Transverse colon (tissue), 4 donors: ENCODE results near the gene LRRC26. TPM values are rescaled to one million over a fixed set of nuclear protein-coding genes. Genes with fewer than 3 reads are reported as not detected.

Experiments used
- DNase-seq: peaks from one replicate; pipeline ENCODE4 v3.0.0-alpha.2; 2019
- H3K27ac ChIP-seq, 4 donors: fragments of 200-600 bp; sonication (generic); 2 replicates each; pipeline ENCODE4 v1.5.1; 2016 to 2018; ENCODE audit warnings: inconsistent platforms in 4 of 4
- H3K27me3 ChIP-seq: fragments of 200-600 bp; sonication (generic); 2 replicates; pipeline ENCODE4 v1.5.1; 2017; ENCODE audit warnings: inconsistent platforms
- H3K36me3 ChIP-seq, 4 donors: fragments of 200-600 bp; sonication (generic); 2 replicates each; pipeline ENCODE4 v1.5.1; 2017 to 2019; ENCODE audit warnings: inconsistent platforms in 4 of 4
- H3K4me1 ChIP-seq, 4 donors: fragments of 200-600 bp; sonication (generic); 2 replicates each; pipeline ENCODE4 v1.5.1; 2017 to 2020; ENCODE audit warnings: inconsistent platforms in 4 of 4
- H3K4me3 ChIP-seq, 4 donors: fragments of 200-600 bp; sonication (generic); 1 replicate in 1 of 4; 2 replicates in 3 of 4; pipeline versions ENCODE4 v1.5.1 to v1.6.1; 2017 to 2019; ENCODE audit warnings: inconsistent platforms in 4 of 4
- H3K9me3 ChIP-seq, 2 donors: fragments of 200-600 bp; sonication (generic); 2 replicates each; pipeline ENCODE4 v1.5.1; 2017 to 2019; ENCODE audit warnings: inconsistent platforms in 2 of 2
- EP300 ChIP-seq: sonication (generic); formaldehyde crosslinking; IDR thresholded peaks from one replicate; pipeline ENCODE4 v1.6.1; 2017; ENCODE audit warnings: antibody characterized with exemption, low read depth
- POLR2A ChIP-seq: fragments of 450-650 bp; IDR thresholded peaks from one replicate; pipeline ENCODE4 v1.6.1; 2016; ENCODE audit warnings: antibody characterized with exemption, mild to moderate bottlenecking, moderate library complexity
- POLR2AphosphoS5 ChIP-seq, 3 donors: sonication (generic); formaldehyde crosslinking; IDR thresholded peaks; one replicate each; pipeline ENCODE4 v1.6.1; 2016; ENCODE audit warnings: antibody characterized with exemption in 3 of 3
- WGBS, 2 donors: methylation state at CpG; one replicate each; pipeline ENCODE4 v1.1.5; 2018; ENCODE audit warnings: low coverage in 1 of 2; 5-methylcytosine and 5-hydroxymethylcytosine counted together
- in situ Hi-C, 4 donors: fragments of 200-750 bp; cut with MboI; loops; one replicate each; pipeline versions ENCODE4 v1.15.0 to v1.15.1; 2017; ENCODE audit warnings: low sequenced_read_pairs in 3 of 4, low pct_ligation_motif_present in 1 of 4, low pct_unique_long_range_greater_than_20kb in 1 of 4
- intact Hi-C: fragments of 100-400 bp; cut with DNase I; formaldehyde crosslinking; loops from one replicate; pipeline ENCODE4 v1.15.1; 2023; ENCODE audit warnings: low total_unique reads
- total RNA-seq, 4 donors: library from RNA; depleted of rRNA; stranded (reverse); fragments of >200 nt; gene quantifications; one replicate each; pipeline ENCODE4 v1.1.0, GENCODE V29; 2016
- TF ChIP-seq, protein P1 (sequence below), 5 experiments: fragments of 200-600 bp in 3 of 5; fragments of 450-650 bp in 2 of 5; sonication (generic) in 3 of 5; IDR thresholded peaks; 1 replicate in 2 of 5; 2 replicates in 3 of 5; pipeline ENCODE4 v1.5.1; 2016 to 2017; ENCODE audit warnings: antibody characterized with exemption in 5 of 5, inconsistent platforms in 3 of 5, mild to moderate bottlenecking in 2 of 5, moderate library complexity in 1 of 5

Gene LRRC26
- total RNA-seq, 4 donors from 2014 or later, result 31.8 to 437 (median 64.8) TPM

DNA sequence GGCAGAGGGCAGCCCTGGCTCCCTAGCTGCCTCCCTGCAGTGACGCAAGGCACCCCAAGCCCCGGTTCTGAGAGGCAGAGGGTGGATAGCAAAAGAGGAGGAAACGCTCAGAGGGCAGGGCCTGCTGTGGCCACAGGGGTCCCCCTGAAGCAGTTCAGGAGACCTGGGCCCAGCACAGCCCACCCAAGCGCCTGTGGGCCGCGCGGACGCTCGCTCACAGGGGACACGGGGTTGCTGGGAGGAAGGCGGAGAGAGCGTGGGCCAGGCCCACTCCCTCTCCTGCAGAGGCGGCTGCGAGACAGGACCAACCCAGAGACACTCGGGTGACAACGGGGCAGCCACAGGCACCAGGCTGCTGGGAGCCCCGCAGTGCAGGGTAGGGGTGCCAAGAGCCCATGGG is 9.9 kb upstream of the LRRC26 start:
- in situ Hi-C loops (no loop called here), intact Hi-C loops (no loop called here)
- Histone ChIP-seq H3K9me3 (no peaks in the 10 kb centered on the region), H3K4me3 (no peak overlapping the region), H3K27ac (no peak overlapping the region), H3K27me3 (peaks cover 5% of the 10 kb centered on the region), H3K4me1 (peaks cover 0 to 4% (median 2%) of the 10 kb centered on the region in 4 donors), H3K36me3 (peaks cover 0 to 39% (median 17%) of the 10 kb centered on the region in 4 donors)
- WGBS, 2 donors, result 69% methylated on average over 4 of the region's 17 CpGs; no CpG with 5 or more reads in 1 of the 2 donors
- TF ChIP-seq, protein P1, sequence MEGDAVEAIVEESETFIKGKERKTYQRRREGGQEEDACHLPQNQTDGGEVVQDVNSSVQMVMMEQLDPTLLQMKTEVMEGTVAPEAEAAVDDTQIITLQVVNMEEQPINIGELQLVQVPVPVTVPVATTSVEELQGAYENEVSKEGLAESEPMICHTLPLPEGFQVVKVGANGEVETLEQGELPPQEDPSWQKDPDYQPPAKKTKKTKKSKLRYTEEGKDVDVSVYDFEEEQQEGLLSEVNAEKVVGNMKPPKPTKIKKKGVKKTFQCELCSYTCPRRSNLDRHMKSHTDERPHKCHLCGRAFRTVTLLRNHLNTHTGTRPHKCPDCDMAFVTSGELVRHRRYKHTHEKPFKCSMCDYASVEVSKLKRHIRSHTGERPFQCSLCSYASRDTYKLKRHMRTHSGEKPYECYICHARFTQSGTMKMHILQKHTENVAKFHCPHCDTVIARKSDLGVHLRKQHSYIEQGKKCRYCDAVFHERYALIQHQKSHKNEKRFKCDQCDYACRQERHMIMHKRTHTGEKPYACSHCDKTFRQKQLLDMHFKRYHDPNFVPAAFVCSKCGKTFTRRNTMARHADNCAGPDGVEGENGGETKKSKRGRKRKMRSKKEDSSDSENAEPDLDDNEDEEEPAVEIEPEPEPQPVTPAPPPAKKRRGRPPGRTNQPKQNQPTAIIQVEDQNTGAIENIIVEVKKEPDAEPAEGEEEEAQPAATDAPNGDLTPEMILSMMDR (IDR thresholded peaks at IDR 0.05), result no peak
- TF ChIP-seq POLR2A (no peak), EP300 (no peak), POLR2AphosphoS5 (IDR thresholded peaks at IDR 0.05) (no peak)
- DNase-seq, result no peak

DNA sequence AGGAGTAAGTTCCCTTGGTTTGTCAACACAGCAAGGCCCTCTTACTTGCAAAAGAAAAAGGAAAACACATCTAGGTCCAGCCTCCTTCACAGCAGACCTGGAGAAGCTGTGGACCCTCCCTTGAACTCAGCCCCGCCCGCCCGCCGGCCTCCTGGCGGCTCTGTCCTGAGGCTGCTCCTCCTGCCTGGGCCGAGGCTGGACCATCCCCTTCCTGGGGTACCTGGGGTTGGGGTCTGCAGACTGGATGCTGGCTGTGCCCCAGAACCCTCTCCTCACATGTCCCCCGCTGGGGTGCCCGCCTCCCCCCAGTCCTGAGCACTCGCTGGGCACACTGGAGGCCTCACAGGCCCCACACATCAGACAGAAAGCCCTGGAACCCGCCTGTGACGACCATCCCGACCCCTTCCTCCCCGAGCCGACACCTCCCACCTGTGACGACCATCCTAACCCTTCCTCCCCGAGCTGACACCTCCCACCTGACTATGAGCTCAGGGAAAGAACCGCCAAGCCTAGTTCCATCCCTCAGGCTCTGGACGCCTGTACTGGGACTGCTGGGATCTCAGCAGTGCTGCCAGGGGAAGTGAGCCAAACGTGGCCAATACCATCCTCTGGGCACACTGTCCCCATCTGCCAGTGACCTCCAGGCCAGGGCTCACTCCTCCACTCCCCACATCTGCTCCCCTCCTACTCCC is 9.2 kb upstream of the LRRC26 start:
- peaks cover 10% of the 10 kb centered on the region for H3K27me3 ChIP-seq
- no peak for DNase-seq
- peaks cover 0 to 39% (median 17%) of the 10 kb centered on the region in 4 donors for H3K36me3 ChIP-seq
- in situ Hi-C loops (no loop called here), intact Hi-C loops (no loop called here)
- WGBS, 2 donors, result 95% methylated on average over 19 of the region's 19 CpGs; no CpG with 5 or more reads in 1 of the 2 donors
- no peak overlapping the region for H3K27ac ChIP-seq
- TF ChIP-seq, protein P1 (IDR thresholded peaks at IDR 0.05), result no peak
- TF ChIP-seq POLR2A (no peak), POLR2AphosphoS5 (IDR thresholded peaks at IDR 0.05) (no peak), EP300 (no peak)
- H3K4me3 ChIP-seq, result no peak overlapping the region
- no peaks in the 10 kb centered on the region for H3K9me3 ChIP-seq
- H3K4me1 ChIP-seq, result peaks cover 0 to 8% (median 4%) of the 10 kb centered on the region in 4 donors

DNA sequence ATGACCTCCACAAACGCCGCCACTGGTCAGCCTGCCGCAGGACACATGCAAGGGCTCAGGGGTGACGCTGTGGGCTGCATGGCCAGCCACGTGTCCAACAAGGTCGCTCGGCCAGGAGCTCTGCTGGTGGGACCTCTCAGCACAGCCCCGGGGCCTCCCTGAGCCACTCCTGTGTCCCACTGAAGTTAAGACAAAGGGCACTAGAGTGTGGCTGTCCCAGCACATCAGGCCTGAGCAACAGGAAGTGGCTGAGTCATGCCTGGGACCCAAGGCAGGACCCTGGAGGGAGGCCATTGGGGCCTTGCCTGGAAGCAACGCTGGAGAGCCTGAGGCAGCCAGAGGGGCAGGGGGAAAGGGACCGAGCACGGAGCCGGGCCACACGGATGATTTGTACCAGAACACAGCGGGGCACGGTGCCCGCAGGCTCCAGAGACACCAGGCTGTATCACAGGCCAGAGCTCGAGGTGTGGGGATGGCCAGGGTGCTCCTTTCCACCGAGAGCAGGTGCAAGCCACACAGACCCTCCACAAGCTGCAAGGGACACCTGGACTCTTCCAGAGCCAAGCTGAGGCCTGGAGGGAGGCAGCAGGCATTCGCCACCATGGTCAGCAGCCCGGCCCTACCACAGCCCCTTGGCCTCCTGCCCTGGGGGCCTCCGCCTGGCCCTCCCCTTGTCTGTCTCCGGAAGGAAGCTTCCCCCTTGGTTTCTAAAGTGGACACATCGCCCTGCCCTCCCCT is 8.5 kb upstream of the LRRC26 start:
- in situ Hi-C loops, result no loop called here
- Histone ChIP-seq H3K36me3 (peaks cover 0 to 32% (median 14%) of the 10 kb centered on the region in 4 donors), H3K27ac (no peak overlapping the region), H3K4me1 (peaks cover 0 to 8% (median 4%) of the 10 kb centered on the region in 4 donors), H3K27me3 (peaks cover 15% of the 10 kb centered on the region), H3K9me3 (no peaks in the 10 kb centered on the region), H3K4me3 (no peak overlapping the region)
- TF ChIP-seq, protein P1 (IDR thresholded peaks at IDR 0.05), result no peak
- TF ChIP-seq POLR2AphosphoS5 (IDR thresholded peaks at IDR 0.05) (no peak), EP300 (no peak), POLR2A (no peak)
- intact Hi-C loops, result no loop called here
- DNase-seq, result no peak
- WGBS, 2 donors, result 95% methylated on average over 21 of the region's 23 CpGs; no CpG with 5 or more reads in 1 of the 2 donors
